Activated CD8-positive, alpha-beta memory T cell treated with anti-CD3 and anti-CD28 coated beads, Interleukin-2, amount 10 ng/mL, durations not matched to agents 7 days and 5 days (primary cell): ENCODE results near the gene DNMT3L. TPM values are rescaled to one million over a fixed set of nuclear protein-coding genes. Genes with fewer than 3 reads are reported as not detected.
"Not testable (repeated sequence)": the region's sequence is repeated elsewhere in the genome, so short reads cannot be mapped to it uniquely, and the experiment has no call there.

Source experiments
- ATAC-seq: fragments of 150-1000 bp; cut with Tn5 transposase; one replicate; pipeline ENCODE4 v1.10.0; 2021; ENCODE audit warnings: moderate library complexity
- CTCF ChIA-PET: fragments of 350-600 bp; sonication (Branson Sonifier 250); formaldehyde crosslinking; loops from one replicate; lab custom pipeline; 2021; ENCODE audit warnings: antibody characterized with exemption; lab: Charles Lee
- DNase-seq: peaks from one replicate; pipeline ENCODE4 v3.0.0-alpha.2; 2020
- H3K27ac Mint-ChIP-seq: one replicate; pipeline ENCODE4 v1.8.0; 2021; ENCODE audit warnings: mild to moderate bottlenecking, mixed read lengths
- H3K27me3 Mint-ChIP-seq: one replicate; pipeline ENCODE4 v1.8.0; 2021; ENCODE audit warnings: mixed read lengths
- H3K36me3 Mint-ChIP-seq: one replicate; pipeline ENCODE4 v1.8.0; 2021; ENCODE audit warnings: mild to moderate bottlenecking, mixed read lengths
- H3K4me1 Mint-ChIP-seq: one replicate; pipeline ENCODE4 v1.8.0; 2021; ENCODE audit warnings: mixed read lengths
- H3K4me3 Mint-ChIP-seq: one replicate; pipeline ENCODE4 v1.8.0; 2021; ENCODE audit warnings: mild to moderate bottlenecking, moderate library complexity, mixed read lengths
- H3K9me3 Mint-ChIP-seq: one replicate; pipeline ENCODE4 v1.8.0; 2022; ENCODE audit warnings: low read depth, mixed read lengths
- total RNA-seq, 2 experiments: library from RNA; stranded (reverse); gene quantifications; one replicate each; pipeline ENCODE4 v1.2.3, GENCODE V29; 2021

Gene DNMT3L
- total RNA-seq, 2 experiments from 2014 or later: not detected

DNA sequence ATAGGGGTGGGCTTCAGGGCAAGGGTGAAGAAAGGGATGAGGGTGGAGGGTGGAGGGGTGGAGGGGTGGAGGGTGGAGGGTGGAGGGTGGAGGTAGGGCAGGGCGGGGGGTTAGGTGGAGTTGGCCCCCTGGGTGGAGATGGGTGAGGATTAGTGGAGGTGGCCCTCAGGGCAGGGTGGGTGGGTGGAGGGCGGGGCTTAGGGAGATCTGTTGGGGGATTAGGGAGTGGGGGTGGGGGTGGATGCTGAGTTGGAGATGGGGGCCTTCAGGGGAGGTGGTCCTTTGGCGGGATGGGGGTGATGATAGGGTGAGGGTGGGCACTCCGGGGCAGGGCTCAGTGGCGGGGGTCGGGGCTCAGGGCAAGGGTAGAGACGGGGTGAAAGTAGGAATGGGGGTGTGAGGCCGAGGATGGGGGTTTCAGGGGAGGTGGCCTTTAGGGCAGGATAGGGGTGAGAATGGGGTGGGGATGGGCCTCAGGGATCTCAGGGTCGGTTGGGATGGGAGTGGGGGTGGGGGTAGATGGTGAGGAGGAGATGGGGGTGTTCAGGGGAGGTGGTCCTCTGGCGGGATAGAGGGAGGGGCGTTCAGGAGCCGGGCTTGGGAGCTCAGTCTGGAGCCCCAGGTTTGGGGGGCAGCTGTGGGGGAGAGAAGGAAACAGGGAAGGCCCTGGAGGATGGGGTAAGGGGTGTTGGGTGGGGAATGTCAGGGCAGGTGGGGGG, 800 bp upstream of the DNMT3L start:
- H3K27ac Mint-ChIP-seq: no peak overlapping the region
- no peak for ATAC-seq
- H3K27me3 Mint-ChIP-seq: peaks cover 12% of the 10 kb centered on the region
- H3K9me3 Mint-ChIP-seq: no peaks in the 10 kb centered on the region
- no peak for DNase-seq
- no peaks in the 10 kb centered on the region for H3K36me3 Mint-ChIP-seq
- no peaks in the 10 kb centered on the region for H3K4me1 Mint-ChIP-seq
- H3K4me3 Mint-ChIP-seq: no peak overlapping the region
- CTCF ChIA-PET: no interaction called here

DNA sequence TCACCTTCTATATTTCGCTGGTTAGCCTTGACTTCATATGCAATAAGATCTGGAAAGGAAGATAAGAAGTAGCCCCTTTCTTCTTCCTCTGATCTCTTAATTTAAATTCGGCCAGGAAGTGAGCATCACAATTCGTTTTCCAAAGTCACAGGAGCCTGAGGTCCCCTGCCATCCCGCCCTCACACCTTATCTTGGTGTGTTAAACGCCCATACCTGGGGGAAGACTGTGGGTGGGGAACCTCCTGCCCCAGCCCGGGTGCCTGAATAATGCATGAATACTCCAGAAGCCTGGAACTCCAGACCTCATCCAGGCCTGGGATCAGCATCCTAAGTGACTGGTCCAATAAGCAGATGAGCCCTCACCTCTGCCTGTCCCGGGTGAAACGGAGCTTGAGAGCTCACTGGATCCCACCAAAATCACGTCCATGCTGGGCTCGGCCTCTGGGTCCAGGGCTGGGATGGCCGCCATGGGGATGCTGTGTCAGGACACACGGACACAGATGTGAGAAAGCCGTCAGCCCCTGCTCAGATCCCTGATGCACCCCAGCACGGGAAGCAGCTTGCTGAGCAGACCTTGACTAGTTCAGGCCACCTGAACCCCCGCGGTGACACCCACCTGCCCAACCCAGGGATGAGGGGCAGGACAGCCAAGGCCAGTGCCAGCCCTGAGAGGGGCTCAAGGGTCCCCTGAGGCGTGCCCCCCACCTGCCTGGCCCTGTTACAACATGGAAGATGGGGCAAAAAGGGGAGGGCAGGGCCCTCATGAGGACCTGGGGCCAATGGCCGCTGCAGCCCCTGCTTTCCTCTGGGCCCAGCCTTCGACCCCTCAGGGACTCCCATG, 686 bp downstream of the DNMT3L start:
- Mint-ChIP-seq H3K4me3 (no peak overlapping the region), H3K4me1 (no peaks in the 10 kb centered on the region), H3K9me3 (no peaks in the 10 kb centered on the region), H3K27ac (no peak overlapping the region), H3K27me3 (peaks cover 12% of the 10 kb centered on the region), H3K36me3 (no peaks in the 10 kb centered on the region)
- no peak for DNase-seq
- no peak for ATAC-seq
- CTCF ChIA-PET: no interaction called here

DNA sequence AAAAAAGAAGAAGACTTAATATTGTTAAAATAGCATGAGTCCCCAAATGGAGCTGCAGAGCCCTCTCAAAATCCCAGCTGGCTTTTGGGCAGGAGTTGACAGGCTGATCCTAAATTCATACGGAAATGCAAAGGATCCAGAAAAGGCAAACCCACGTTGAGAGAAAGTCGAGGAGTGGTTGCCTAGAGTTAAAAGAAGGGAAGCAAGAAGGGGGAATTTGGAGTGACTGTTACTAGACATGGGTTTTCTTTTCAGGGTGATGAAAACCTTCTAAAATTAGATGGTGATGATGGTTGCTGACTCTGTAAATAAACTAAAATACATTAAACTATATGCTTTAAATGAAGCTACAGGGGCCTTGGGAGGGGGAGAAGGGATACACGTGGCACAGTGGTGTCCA, 1.6 kb downstream of the DNMT3L start:
- H3K4me3 Mint-ChIP-seq: no peak overlapping the region
- ATAC-seq (no peak), DNase-seq (no peak)
- no peaks in the 10 kb centered on the region for H3K36me3 Mint-ChIP-seq
- H3K9me3 Mint-ChIP-seq: no peaks in the 10 kb centered on the region
- peaks cover 14% of the 10 kb centered on the region for H3K27me3 Mint-ChIP-seq
- no peak overlapping the region for H3K27ac Mint-ChIP-seq
- CTCF ChIA-PET: no interaction called here
- H3K4me1 Mint-ChIP-seq: no peaks in the 10 kb centered on the region

DNA sequence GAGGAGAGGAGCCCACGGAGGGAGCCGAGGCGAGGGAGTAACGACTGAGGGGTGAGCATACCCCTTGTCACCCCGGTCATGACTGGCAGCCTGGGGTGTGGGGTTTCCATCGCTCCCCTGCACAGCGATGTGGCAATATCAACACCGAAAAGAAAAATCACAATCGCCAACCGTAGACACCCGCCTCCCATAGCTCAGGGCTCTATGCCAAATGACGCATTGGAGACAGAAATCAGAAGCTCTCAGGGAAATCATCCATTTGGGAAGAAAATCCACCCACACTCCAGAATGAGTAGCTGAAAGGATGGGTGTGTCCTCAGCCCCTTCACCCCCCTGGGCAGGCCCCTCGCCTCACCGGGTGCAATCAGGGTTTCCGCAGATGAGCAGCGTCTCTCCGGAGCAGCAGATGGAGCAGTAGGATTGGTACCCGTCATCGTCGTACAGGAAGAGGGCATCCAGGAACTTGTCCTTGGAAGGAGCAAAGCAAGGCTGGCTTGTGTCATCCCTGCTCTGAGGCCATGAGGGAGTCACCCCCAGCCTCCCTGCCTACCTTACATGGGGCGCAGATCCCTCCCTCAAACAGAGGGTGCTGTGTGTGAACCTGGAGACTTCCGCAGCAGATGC, 2.5 kb downstream of the DNMT3L start:
- no peak overlapping the region for H3K4me3 Mint-ChIP-seq
- H3K36me3 Mint-ChIP-seq: no peaks in the 10 kb centered on the region
- CTCF ChIA-PET: no interaction called here
- H3K27ac Mint-ChIP-seq: no peak overlapping the region
- H3K9me3 Mint-ChIP-seq: no peaks in the 10 kb centered on the region
- ATAC-seq: no peak
- no peak for DNase-seq
- no peaks in the 10 kb centered on the region for H3K4me1 Mint-ChIP-seq
- H3K27me3 Mint-ChIP-seq: peaks cover 19% of the 10 kb centered on the region

DNA sequence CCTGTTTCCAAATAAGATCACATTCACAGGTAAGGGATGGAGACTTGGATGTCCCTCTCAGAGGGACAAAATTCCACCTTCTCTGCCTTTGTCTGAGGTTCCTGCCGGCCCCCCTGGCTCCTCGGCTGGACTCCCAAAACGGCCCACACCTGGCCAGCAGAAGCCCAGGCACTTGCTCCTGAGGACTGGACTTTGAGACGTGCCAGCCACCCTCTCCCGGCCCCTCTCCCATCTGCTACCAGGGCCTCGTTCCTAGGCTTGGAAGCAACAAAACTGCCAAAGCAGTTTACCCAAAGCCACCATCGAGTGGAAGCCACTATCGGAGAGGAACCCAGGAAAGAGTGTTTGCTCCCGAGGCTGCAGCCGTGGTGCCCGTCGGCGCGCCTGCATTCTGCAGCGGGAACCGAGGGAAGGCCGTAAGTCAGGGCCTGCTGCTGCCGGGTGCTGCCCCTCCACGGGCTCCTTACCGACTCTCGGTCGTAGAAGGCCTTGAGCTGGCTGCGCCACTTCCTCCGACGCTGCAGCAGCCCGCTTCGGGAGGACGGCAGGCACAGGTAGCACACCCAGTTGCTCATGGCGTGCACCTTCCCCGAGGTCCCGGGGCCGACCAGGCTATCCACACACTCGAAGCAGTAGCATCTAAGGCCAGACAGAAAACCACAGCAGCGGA, 3.5 kb downstream of the DNMT3L start:
- Mint-ChIP-seq H3K27ac (no peak overlapping the region), H3K27me3 (peaks cover 23% of the 10 kb centered on the region), H3K4me3 (no peak overlapping the region), H3K36me3 (no peaks in the 10 kb centered on the region), H3K9me3 (no peaks in the 10 kb centered on the region), H3K4me1 (no peaks in the 10 kb centered on the region)
- CTCF ChIA-PET: no interaction called here
- ATAC-seq (no peak), DNase-seq (no peak)

DNA sequence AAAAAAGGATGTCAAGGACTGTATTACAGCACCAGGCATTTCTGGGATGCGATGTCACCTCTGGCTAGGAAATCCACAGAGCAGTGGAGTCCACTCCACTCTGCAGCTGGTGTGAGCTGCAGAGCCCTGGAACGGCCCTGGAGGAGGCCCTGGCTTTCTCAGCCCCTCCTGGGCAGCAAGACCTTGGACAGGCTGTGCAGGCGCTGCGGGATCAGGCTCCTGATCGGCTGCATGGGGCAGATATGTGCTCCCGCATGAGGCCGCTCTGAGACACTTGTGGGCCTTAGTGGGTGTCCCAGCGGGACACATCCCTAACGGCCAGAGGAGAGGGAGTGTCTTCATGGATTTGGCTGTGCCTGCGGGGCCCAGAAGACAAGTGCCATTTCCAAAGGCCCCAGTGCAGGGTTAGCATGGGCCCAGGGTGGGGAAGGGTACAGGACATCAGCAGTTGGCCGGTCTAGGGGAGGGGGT, 6.2 kb downstream of the DNMT3L start:
- DNase-seq: no peak
- H3K27ac Mint-ChIP-seq: no peak overlapping the region
- CTCF ChIA-PET: no interaction called here

DNA sequence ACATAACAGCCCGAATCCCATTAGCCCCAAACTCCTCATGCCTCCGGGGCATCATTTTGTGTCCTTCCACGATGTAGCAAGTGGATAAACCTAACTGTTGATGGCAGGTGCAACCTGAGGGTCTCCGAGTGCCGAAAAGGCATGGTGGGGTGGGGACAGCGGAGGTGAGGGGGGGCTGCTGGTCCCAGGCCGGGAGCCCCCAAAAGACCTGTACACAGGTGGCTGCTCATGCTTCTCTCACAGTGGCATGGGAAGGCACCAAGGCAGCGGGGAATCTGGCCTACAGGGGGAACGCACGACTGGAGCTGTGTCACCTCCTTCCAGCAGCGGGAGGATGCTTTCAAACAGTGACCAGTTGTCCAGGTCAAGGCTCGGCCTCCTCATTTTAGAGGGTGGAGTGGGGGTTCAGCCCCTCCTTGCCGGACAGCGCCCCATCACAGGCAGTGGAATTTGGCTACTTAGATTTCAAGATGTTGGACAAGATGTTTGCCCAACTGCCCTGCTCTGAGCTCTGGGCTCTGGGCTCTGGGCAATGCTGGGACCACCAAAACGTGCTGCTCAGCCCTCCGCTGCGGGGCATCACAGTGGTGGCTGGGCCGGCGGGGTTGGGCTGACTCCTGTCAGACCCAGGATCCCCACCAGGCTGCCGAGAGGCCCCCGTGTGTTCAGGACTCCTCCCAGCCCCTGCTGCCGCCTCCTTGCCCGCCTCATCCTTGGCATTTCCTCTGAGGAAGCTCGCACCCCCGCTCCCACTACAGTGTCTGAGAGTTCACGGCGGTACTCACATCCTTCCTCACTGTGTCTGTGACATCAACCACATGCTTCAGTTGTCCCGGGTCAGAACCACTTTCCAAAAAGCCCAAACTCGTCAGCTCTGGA, 7.6 kb downstream of the DNMT3L start:
- no peaks in the 10 kb centered on the region for H3K36me3 Mint-ChIP-seq
- no peak overlapping the region for H3K4me3 Mint-ChIP-seq
- no peaks in the 10 kb centered on the region for H3K4me1 Mint-ChIP-seq
- peaks cover 12% of the 10 kb centered on the region for H3K27me3 Mint-ChIP-seq
- no peak overlapping the region for H3K27ac Mint-ChIP-seq
- CTCF ChIA-PET: interaction anchor here (0.6 to 1.4 kb wide), 3 partner anchors 10 to 33 kb away, joined by 3 to 4 read pairs (median 4); no protein-coding TSS in a partner anchor
- no peaks in the 10 kb centered on the region for H3K9me3 Mint-ChIP-seq
- ATAC-seq: no peak
- DNase-seq: no peak

More for the DNA sequence above, 6.2 kb downstream of the DNMT3L start:
- no peak for ATAC-seq
- H3K27me3 Mint-ChIP-seq: peaks cover 20% of the 10 kb centered on the region
- no peaks in the 10 kb centered on the region for H3K9me3 Mint-ChIP-seq
- H3K4me3 Mint-ChIP-seq: no peak overlapping the region
- H3K36me3 Mint-ChIP-seq: no peaks in the 10 kb centered on the region
- H3K4me1 Mint-ChIP-seq: no peaks in the 10 kb centered on the region

DNA sequence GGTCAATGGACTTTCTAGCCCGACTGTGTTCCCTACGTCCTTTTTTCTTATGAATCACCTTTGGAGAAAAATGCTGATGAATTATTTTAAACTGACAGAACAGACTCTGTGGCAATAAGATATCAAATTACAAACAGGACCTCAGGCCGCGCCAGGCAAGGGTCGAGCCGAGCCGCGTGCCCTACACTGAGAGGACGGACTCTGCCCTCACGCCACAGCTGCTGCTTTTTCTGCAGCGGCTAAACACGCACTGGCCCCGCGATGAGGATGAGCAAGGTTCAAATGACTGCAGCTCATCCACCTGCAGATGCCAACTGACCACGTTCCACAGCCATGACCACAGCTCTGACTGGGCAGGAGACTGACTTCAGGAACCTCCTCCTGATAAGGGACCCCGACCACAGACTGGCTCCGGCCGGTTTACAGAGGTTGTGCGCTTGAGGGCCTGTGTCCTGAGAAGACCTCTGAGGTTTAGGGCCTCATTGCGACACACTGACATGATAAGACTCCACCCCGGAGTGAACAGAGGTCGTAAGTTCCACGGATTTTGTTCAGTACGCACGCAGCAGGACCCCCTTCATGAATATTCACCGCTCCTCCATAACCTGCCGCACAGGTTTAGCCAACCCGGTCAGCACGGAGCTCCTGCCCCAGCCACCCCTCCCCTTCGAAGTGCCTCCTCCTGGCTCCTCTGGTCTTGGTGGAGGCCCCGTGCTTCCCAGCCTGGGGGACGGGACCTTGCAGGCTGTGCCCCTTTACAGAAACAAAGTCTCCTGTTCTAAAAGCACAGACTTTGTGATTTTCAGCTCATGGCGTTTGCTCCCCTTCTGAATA, 12.3 kb downstream of the DNMT3L start:
- H3K27ac Mint-ChIP-seq, H3K4me3 Mint-ChIP-seq, H3K36me3 Mint-ChIP-seq, H3K27me3 Mint-ChIP-seq, H3K9me3 Mint-ChIP-seq, CTCF ChIA-PET, ATAC-seq, H3K4me1 Mint-ChIP-seq, DNase-seq: not testable (repeated sequence)

DNA sequence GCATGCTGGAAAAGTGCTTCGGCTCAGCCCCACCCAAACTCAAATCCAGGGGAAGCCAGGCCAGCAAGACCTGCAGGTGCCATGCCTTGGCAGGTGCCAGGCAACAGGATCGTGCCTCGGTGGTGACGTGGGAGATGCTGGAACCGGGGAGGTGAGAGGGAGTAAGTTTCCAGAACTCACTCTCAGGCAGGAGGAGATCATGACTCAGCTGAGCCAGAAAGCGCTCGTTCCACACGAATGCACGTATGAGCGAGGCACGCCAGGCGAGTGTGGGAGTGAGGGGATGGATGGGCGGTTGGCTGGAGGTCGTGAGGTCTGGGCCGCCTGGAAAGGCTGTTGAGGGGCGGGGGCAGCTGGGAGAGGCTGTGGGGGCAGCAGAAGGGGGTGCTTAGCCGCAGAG, 13.8 kb downstream of the DNMT3L start:
- H3K4me3 Mint-ChIP-seq, DNase-seq, H3K27ac Mint-ChIP-seq, H3K4me1 Mint-ChIP-seq, ATAC-seq, CTCF ChIA-PET, H3K9me3 Mint-ChIP-seq, H3K27me3 Mint-ChIP-seq, H3K36me3 Mint-ChIP-seq: not testable (repeated sequence)

DNA sequence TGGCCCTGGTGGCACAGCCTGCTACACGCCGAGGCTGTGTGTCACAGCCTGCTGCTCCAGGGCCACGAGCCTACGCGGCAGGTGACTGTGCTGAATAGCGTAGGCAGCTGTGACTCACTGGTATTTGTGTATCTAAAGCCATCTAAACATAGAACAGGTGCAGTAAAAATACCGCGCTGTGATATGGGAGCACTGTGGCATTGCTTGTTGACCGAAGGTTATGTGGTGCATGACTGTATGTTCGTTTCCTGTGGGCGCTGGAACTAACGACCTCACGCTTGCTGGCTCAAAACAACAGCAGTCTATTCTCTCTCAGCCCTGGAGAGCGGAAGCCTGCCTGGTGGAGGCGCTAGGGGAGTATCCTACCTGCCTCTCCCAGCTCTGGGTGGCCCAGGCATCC, 17.7 kb downstream of the DNMT3L start:
- peak; percentile 76 for ATAC-seq
- H3K4me1 Mint-ChIP-seq, H3K36me3 Mint-ChIP-seq, CTCF ChIA-PET, H3K4me3 Mint-ChIP-seq, H3K9me3 Mint-ChIP-seq, H3K27me3 Mint-ChIP-seq, H3K27ac Mint-ChIP-seq, DNase-seq: not testable (repeated sequence)

DNA sequence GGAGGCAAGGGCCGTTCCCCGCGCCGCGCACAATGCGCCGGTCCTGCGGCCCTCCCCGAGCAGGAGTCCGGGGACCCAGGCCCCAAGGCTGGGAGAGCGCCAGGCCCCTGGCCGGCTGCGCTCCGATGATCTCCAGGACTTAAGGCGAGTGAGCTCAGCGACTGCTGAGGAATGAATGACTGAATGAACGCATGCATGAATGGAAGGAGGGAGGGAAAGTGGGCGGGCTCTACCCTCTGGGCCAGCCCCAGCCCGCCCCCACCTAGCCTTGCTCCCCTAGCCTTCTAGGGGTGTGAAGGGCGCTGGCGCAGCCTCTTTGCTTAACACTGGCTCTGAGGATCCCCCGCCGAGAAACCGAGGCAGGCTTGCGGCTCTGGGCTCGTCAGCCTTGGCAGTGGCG, 20.4 kb downstream of the DNMT3L start:
- CTCF ChIA-PET, H3K27me3 Mint-ChIP-seq, H3K9me3 Mint-ChIP-seq, H3K4me1 Mint-ChIP-seq, DNase-seq, H3K27ac Mint-ChIP-seq, H3K4me3 Mint-ChIP-seq, H3K36me3 Mint-ChIP-seq: not testable (repeated sequence)
- ATAC-seq: peak; percentile 46

DNA sequence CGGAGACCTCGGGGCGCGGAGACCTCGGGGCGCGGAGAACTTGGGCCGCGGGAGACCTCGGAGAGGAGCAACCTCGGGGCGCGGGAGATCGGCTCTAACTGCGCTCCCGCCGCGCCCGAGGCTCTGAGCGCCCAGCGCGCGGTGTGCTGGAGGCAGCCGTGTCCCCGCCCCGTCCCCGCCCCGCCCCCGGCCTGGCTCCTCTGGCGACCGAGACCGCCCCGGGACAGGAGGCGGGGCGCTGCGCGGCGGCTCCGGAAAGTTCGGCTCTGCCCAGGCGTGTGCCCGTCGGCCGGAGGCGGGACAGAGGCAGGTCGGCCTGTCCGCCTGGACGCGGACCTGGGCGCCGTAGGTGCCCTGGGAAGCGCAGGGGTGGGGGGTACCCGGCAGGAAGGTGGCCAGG, 20.9 kb downstream of the DNMT3L start, which contains the start of gene ICOSLG:
Gene ICOSLG (minus strand): TSS at position 102 of the 400 bp plus-strand sequence. CDS start 126 bp downstream, outside the sequence.
- H3K4me3 Mint-ChIP-seq, CTCF ChIA-PET, H3K27ac Mint-ChIP-seq, H3K36me3 Mint-ChIP-seq, H3K9me3 Mint-ChIP-seq, H3K4me1 Mint-ChIP-seq, DNase-seq, H3K27me3 Mint-ChIP-seq: not testable (repeated sequence)
- peak; percentile 64 for ATAC-seq
